Measurements from ENCODE around the gene IDI2.

The IDI2 gene

GRCh38 chr10:1003884-1004670 lies 21.6 kb downstream of the IDI2 start:
- no peak for DNase-seq

GRCh38 chr10:1002425-1003006 lies 23.1 kb downstream of the IDI2 start:
- DNase-seq = no peak

- DNase-seq = no peak
Measured at GRCh38 chr10:997266-998022, 28.2 kb downstream of the IDI2 start.

GRCh38 chr10:996031-996430 lies 29.6 kb downstream of the IDI2 start:
- no peak for DNase-seq

GRCh38 chr10:995559-995926 lies 30.1 kb downstream of the IDI2 start:
- no peak for DNase-seq

GRCh38 chr10:994836-995558 lies 30.7 kb downstream of the IDI2 start:
- no peak for DNase-seq

GRCh38 chr10:992871-993270 lies 32.8 kb downstream of the IDI2 start:
- DNase-seq = no peak

- DNase-seq = no peak
Measured at GRCh38 chr10:992467-992866, 33.2 kb downstream of the IDI2 start.

- DNase-seq = no peak
Measured at GRCh38 chr10:990808-991207, 34.9 kb downstream of the IDI2 start.

- peak; percentile 17 for DNase-seq
Measured at GRCh38 chr10:988667-989545, 36.8 kb downstream of the IDI2 start.

GRCh38 chr10:987870-988666 lies 37.6 kb downstream of the IDI2 start, which contains the start of gene GTPBP4:
GTPBP4 (plus strand) TSS chr10:988434; CDS start chr10:988480, 46 bp downstream.
- DNase-seq = peak; percentile 94

- no peak for DNase-seq
Measured at GRCh38 chr10:987620-987869, 38.1 kb downstream of the IDI2 start.

GRCh38 chr10:986881-987619 lies 38.6 kb downstream of the IDI2 start:
- DNase-seq = no peak

GRCh38 chr10:986137-986825 lies 39.4 kb downstream of the IDI2 start:
- no peak for DNase-seq

GRCh38 chr10:985361-985760 lies 40.3 kb downstream of the IDI2 start:
- DNase-seq = no peak

GRCh38 chr10:983971-984655 lies 41.5 kb downstream of the IDI2 start:
- DNase-seq = no peak

GRCh38 chr10:983401-983800 lies 42.3 kb downstream of the IDI2 start:
- DNase-seq = no peak

GRCh38 chr10:980468-981093 lies 45.1 kb downstream of the IDI2 start:
- DNase-seq = no peak

- DNase-seq = no peak
Measured at GRCh38 chr10:978826-979421, 46.7 kb downstream of the IDI2 start.
